A172 (cell line): ENCODE results near the gene LZTFL1. TPM values are rescaled to one million over a fixed set of nuclear protein-coding genes. Genes with fewer than 3 reads are reported as not detected.

Experiments
- DNase-seq: peaks from one replicate; pipeline ENCODE4 v3.0.0-alpha.2; 2015; ENCODE audit warnings: low spot score
- total RNA-seq: library from RNA; depleted of rRNA; stranded (reverse); fragments of >200 nt; shearing (Covaris generic); gene quantifications from 2 replicates; pipeline ENCODE4 v1.2.3, GENCODE V29; 2014

LZTFL1 gene
- total RNA-seq, 1 experiment from 2014 or later: 20.3 TPM

GRCh38 chr3:45814322-45814721, 27.6 kb downstream of the LZTFL1 start:
- no peak for DNase-seq

GRCh38 chr3:45807681-45808540, 34.0 kb downstream of the LZTFL1 start:
- no peak for DNase-seq

DNA sequence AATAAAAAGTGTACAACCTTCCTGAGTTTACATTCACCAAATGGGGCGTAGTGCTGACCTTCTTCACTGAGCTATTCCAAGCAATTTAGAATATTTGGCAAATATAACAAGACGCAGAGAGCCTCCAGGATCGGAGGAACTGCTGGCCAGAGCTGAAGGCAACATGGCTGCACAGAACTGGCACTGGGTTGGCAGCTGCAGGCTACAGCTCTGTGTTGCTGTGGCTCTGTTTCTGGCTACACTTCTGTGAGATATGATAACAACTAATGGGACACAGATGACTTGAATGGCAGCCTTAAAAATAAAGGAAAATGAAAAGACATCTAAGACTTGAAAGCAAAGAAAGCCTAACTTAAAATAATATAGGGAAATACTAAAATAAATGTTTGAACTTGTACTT, 34.8 kb downstream of the LZTFL1 start:
- no peak for DNase-seq

DNA sequence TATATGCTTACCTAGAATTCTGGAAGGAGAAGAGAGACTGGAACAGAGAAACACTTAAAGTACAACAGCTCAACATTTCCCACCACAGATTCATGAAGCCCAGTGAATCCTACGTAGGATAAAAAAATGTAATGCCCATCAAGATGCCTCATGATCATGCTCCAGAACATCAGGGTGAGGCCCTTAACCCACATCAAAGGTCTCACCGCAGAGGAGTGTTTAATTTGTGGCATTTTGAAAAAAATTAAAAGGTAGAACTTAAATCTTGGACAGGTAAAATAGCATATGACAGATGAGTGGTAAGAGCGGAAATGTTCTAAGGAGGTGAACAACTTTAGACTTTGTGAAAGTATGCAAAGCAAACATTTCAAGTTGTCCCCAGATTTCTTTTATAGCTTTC, 35.8 kb downstream of the LZTFL1 start:
- no peak for DNase-seq

- no peak for DNase-seq
Measured at GRCh38 chr3:45803252-45803935, 38.5 kb downstream of the LZTFL1 start.

DNA sequence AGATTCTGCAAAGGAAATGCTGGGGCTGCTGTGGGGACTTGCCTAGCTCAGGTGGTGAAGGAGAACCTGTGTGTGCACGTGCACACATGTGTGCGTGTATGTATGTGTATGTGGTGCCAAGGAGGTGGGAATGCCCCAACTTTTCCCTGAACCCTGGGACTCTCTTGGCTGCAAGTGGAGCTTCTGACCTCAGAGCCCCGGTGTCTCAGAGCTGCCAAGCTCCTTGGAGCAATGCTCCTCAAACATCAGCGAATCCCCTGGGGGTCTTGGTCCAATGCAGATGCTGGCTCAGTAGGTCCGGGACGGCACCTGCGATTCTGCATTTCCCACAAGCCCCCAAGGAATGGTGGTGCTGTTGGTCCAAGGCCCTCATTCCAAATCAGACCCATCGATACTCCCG, 39.8 kb downstream of the LZTFL1 start:
- no peak for DNase-seq

DNA sequence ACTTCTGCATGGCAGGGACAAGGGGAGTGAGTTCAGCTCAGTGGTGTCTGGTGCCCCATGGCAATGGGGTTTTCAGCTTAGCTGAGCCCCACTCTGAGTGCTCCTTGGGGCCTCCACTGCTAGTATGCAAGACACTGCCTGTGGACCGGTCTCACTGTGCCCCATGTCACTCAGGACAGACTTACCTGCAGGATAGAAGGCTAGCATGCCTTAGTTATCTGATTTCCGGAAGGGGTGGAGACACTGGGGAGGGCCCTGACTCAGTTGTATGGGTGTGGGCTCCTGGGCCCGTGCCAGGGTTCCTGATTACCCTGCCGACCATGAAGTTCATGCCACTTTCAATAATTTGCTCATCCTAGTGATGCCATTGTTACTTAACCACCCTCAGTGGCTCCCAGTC, 41.3 kb downstream of the LZTFL1 start:
- DNase-seq: no peak

DNA sequence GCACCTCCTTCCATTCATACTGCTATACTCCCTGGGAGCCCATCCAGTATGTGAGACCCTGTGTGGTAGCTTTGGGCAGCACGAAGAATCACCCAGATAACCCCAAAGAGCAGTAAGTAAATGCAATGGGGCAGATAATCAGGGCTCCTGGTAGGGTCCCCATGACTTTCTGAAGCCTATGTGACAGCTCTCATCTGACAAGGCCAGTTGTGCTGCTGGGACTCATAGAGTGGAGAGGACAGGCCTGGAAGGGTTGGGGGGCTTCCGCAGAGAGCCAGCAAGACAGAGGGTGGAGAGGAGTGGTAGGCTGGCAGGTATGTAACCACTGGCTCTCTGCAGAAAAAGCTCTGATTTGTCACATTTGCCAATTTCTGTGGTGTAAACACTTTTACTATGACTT, 42.3 kb downstream of the LZTFL1 start:
- no peak for DNase-seq

- DNase-seq: no peak
Measured at GRCh38 chr3:45798034-45798433, 43.9 kb downstream of the LZTFL1 start.

- no peak for DNase-seq
Measured at GRCh38 chr3:45796902-45797637, 44.8 kb downstream of the LZTFL1 start.

DNA sequence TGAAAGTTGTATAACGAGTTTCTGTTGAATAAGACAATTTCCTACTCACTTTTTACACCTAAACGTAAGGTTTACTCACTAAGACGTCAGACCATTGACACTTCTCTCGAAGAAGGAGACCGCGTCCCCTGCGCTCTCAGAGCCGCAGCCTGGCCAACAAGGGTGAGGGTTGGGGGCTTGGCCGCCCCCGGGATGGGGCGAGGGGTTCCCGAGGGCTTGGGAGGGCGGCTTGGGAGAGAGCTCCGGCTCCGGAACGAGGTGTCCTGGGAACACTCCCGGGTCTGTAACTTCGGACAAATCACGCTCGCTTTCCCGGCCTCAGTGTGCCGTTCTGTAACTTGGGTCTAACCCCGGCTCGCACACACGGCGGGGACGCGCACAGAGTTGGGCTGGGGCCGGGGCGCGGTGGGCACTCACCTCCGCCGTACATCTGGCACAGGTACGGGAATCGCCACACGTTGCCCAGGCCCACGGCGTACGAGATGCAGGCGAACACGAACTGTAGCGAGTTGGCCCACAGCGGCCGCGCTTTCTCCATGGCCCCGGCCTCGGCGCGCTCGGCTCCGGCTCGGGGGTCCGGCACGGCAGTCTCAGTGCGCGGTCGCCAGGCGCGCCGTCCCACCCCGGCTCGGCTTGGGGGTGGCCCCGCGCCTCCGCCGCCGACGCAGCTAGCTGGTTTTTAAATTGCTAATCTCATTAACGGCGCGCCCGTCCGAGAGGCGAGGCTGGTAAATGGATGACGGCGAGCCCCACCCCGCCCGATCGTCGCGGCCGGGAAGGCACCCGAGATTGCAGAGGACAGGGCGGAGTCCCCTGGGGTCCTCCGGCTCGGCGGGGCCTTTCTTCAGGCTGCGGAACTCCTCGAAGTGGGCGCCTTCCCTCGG, 45.8 kb downstream of the LZTFL1 start, which contains the start of gene SLC6A20:
TSS of gene SLC6A20 (minus strand) at position 655 of the 884 bp plus-strand sequence. CDS start at position 538, 117 bp downstream.
- DNase-seq: no peak

DNA sequence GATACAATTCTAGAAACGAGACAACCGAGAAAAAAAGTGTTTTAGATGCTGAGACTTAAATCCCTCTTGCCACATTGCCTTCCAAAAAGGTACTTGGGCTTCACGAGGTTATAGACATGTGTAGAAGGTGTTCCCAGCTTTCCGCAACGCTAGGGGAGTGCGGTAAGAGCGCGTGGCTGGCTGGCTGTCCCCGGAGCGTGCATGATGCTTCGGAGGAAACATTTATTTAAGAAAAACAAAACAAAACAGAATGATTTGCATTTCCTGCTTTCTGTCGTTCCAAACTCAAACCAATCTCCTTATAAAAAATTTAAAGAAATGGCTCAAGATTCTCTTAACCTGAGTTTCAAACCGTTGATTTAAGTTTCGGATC, 46.4 kb downstream of the LZTFL1 start:
- no peak for DNase-seq

DNA sequence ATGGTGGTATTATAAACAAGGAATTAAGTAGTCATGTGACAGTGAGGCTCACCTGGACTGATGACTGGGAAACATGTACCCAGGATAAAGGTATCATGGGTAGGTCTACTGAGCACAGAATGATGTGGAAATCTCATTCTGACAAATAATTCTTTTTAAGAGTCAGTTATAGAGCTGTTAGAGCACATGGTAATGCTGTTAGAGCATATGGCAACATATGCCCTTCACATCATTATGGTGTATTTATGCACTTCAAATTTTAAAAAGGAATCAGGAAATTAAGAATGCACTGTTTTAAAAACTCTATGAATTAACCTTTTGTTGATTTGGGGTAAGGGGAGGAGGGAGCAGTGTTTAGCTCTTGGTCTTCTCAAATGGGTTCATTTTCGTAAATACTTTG, 47.3 kb downstream of the LZTFL1 start:
- no peak for DNase-seq

DNA sequence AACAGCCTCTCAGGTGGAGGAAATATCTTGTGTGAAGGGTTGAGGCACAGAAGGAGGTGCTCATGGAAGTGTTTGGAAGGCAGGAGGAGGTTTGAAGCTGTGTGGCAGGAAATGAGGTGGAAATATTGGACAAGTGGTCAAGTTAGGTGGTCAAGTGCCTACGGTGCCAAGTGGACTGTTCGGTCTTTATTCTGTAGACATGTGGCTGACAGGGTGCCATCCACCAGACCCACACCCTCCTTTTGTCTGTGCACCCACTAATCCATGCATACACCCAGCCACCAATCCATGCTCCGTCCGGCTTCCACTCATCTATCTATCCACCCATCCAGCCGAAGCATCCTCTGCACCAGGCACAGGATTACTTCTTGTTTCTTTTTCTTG, 47.8 kb downstream of the LZTFL1 start:
- no peak for DNase-seq

DNA sequence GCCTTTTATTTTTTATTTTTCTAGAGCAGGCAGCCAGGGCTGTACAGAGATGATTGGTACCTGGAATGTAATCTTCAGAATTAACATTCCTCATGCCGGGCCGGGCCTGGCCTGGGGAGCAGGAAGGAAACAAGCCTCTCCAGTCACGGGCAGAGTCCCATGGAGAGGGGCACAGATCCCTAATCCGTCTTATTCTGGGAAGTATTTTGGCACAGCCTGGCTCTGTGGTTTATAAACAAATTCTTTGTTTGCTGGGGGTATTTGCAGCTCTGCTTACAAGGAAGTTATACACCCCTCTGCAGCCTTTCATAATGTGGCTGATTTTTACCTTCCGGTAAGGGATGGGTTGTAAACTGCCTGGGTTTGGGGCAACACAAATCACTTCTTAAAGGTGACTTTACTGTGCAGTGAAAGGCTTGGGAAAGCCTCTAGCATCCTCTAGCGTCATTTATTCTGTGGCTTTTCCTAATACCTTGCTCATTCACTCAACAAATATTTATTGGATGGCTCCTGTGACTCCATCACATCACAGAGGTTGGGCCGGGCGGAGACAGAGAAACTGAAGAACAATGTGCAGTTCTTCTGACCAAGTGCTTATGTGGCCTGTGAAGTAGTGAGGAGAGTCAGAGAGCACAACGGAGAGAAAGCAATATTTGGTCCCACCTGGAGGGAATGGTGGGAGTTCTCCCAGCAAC, 48.3 kb downstream of the LZTFL1 start:
- peak; percentile 23 for DNase-seq

- no peak for DNase-seq
Measured at GRCh38 chr3:45792516-45793172, 49.3 kb downstream of the LZTFL1 start.

DNA sequence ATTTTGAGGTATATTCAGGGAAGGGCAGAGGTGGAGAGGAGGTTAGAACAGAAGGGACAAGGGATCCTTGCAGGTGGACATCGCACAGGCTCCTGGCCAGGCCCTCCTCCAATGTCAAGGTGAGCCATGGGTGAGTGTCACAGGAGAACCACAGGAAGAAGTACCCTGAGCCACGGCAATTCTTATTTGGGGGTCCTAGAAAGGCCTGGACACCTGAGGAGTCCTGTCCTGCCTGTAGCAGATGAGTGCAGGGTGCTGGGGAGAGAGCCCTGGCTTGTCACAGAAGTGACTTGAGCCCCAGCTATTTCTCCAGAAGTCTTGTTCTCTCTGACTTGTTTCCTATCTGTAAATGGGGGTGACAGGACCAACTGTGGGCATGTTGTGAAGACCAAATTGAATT, 49.9 kb downstream of the LZTFL1 start:
- no peak for DNase-seq

DNA sequence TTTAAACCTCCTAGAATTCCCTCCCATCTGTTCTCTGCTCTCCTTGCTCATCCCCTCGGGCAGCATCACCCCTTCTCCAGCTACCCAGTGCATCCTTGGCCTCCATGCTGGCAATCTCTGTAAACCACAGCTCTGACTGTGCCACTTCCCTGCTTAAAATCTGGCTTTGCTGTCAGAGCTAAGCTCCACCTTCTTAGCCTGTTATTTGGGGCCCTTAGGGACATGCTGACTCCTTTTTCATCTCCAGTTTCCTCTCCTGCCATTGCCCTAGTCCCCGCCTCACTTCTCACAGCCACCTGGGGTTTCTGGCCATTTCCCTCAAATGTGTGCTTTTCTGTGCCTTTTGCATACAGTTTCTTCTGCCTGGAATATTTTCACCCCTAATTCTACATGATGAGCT, 51.3 kb downstream of the LZTFL1 start:
- no peak for DNase-seq

- no peak for DNase-seq
Measured at GRCh38 chr3:45789235-45789812, 52.6 kb downstream of the LZTFL1 start.

DNA sequence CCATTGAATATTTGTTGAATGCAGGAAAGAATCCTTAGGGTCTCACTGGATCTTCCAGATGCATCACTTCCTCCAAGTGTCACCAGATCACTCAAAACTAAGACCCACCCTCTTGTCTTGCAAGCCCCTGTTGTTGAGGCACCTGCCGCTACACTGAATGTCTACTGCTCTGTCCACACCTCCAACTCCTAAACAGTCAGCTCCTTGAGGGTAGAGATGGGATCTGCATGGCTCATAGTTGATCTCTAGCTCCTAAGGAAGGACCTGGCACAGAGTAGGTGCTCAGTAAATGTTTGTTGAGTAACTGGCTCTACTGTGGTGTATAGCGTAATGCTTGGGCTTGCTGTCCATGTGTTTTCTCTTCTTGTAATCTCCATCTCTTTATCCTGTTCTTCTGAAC, 54.4 kb downstream of the LZTFL1 start:
- no peak for DNase-seq
